Endothelial cell of umbilical vein (primary cell): ENCODE measurements around the gene PRKRIP1. TPM values are rescaled to one million over a fixed set of nuclear protein-coding genes. Genes with fewer than 3 reads are reported as not detected.
"Not testable (repeated sequence)": the region's sequence is repeated elsewhere in the genome, so short reads cannot be mapped to it uniquely, and the experiment has no call there.

Experiments used
- BruUV-seq: library from RNA; stranded (reverse); fragments of 400-500 nt; replicated peaks from 2 replicates; lab custom pipeline; 2021; lab: Mats Ljungman, UMichigan
- CTCF ChIA-PET: fragments of 300-600, 350-600 bp; sonication (Branson Sonifier 250); formaldehyde crosslinking; loops from one replicate; lab custom pipeline; 2021; ENCODE audit warnings: antibody characterized with exemption, inconsistent platforms; lab: Charles Lee
- POLR2A ChIA-PET: fragments of 300-600, 350-600 bp; sonication (Branson Sonifier 250); formaldehyde crosslinking; loops from one replicate; lab custom pipeline; 2021; ENCODE audit warnings: antibody characterized with exemption, inconsistent platforms; lab: Charles Lee
- DNase-seq: peaks from one replicate; pipeline ENCODE4 v3.0.0-alpha.2; 2011; ENCODE audit warnings: low read depth, low spot score
- FAIRE-seq: peaks from 2 replicates; lab custom pipeline; 2011; peaks lifted over from hg19 to GRCh38; lab: Jason Lieb, UNC
- H2AFZ ChIP-seq: 2 replicates; pipeline ENCODE4 v1.6.0; 2012; ENCODE audit warnings: low read depth, low read length, control low read depth, inconsistent platforms
- H3K27ac ChIP-seq: 2 replicates; pipeline ENCODE4 v1.5.1; 2011; ENCODE audit warnings: low read depth, mild to moderate bottlenecking, control low read depth, low read length, moderate library complexity; ENCODE audit not compliant: insufficient read depth
- H3K27me3 ChIP-seq, 2 experiments: 2 replicates each; pipeline versions ENCODE4 v1.6.0 to v1.6.1; 2011; ENCODE audit warnings: low read length in 2 of 2, mixed read lengths in 1 of 2; ENCODE audit not compliant: control insufficient read depth in 2 of 2, insufficient read depth in 2 of 2
- H3K36me3 ChIP-seq, 2 experiments: 2 replicates in 1 of 2; 3 replicates in 1 of 2; pipeline ENCODE4 v1.5.1; 2011; ENCODE audit warnings: low read length in 2 of 2, mild to moderate bottlenecking in 1 of 2, moderate library complexity in 1 of 2; ENCODE audit not compliant: control insufficient read depth in 2 of 2, insufficient read depth in 2 of 2; ENCODE audit errors: extremely low read depth in 1 of 2
- H3K4me1 ChIP-seq: 3 replicates; pipeline ENCODE4 v1.5.1; 2011; ENCODE audit warnings: mild to moderate bottlenecking, low read length; ENCODE audit not compliant: control insufficient read depth, insufficient read depth; ENCODE audit errors: extremely low read depth
- H3K4me2 ChIP-seq: 2 replicates; pipeline ENCODE4 v1.6.1; 2011; ENCODE audit warnings: low read length, control low read depth, mixed read lengths; ENCODE audit not compliant: insufficient read depth
- H3K4me3 ChIP-seq, 3 experiments: fragments of 200-600 bp in 1 of 3; sonication (generic), shearing (Covaris generic) in 1 of 3; replicated peaks in 1 of 3; 2 replicates each; pipeline ENCODE4 v1.5.1; 2011 to 2016; ENCODE audit warnings: control low read depth in 3 of 3, low read length in 3 of 3, mild to moderate bottlenecking in 2 of 3, inconsistent platforms in 1 of 3, low read depth in 1 of 3, moderate library complexity in 1 of 3; ENCODE audit not compliant: insufficient read depth in 1 of 3
- H3K79me2 ChIP-seq: 2 replicates; pipeline ENCODE4 v1.6.0; 2012; ENCODE audit warnings: low read length, inconsistent platforms; ENCODE audit not compliant: control insufficient read depth, insufficient read depth
- H3K9ac ChIP-seq: replicated peaks from 2 replicates; pipeline ENCODE3; 2011; ENCODE audit warnings: low read length, control low read depth; ENCODE audit not compliant: insufficient read depth; ENCODE audit errors: extremely low read depth
- H3K9me1 ChIP-seq: replicated peaks from 3 replicates; pipeline ENCODE4 v1.6.0; 2011; ENCODE audit warnings: mild to moderate bottlenecking, low read length; ENCODE audit not compliant: control insufficient read depth, insufficient read depth; ENCODE audit errors: extremely low read depth
- H3K9me3 ChIP-seq: replicated peaks from 2 replicates; pipeline ENCODE4 v1.5.1; 2012; ENCODE audit warnings: low read length, inconsistent platforms; ENCODE audit not compliant: control insufficient read depth, insufficient read depth
- H4K20me1 ChIP-seq: replicated peaks from 2 replicates; pipeline ENCODE3; 2011; ENCODE audit warnings: mild to moderate bottlenecking, low read length; ENCODE audit not compliant: control insufficient read depth, insufficient read depth; ENCODE audit errors: extremely low read depth
- dilution Hi-C: fragments of 300-500 bp; cut with MboI; formaldehyde crosslinking; loops from one replicate; pipeline ENCODE4 v1.15.0; 2019; ENCODE audit warnings: low sequenced_read_pairs; ENCODE audit not compliant: extremely low pct_ligation_motif_present
- intact Hi-C: fragments of 100-400 bp; cut with micrococcal nuclease; formaldehyde crosslinking; loops from one replicate; pipeline ENCODE4 v1.10.0; 2022
- polyA plus RNA-seq, 4 experiments: library from polyadenylated mRNA; depleted of rRNA in 3 of 4; stranded (reverse) in 3 of 4; unstranded in 1 of 4; fragments of >200 nt; gene quantifications; 2 replicates each; pipeline versions ENCODE4 v1.2.1 to v1.2.3, GENCODE V29; 2011 to 2012; ENCODE audit warnings: missing spikeins in 1 of 4
- total RNA-seq: library from RNA; stranded (reverse); gene quantifications from 2 replicates; pipeline ENCODE4 v1.2.3, GENCODE V29; 2021

The PRKRIP1 gene
- total and polyA plus RNA-seq, 2 donors (not counting 3 experiments of a cell fraction or from before 2014, with no cell fraction given), result 16.1 to 26.1 TPM

DNA sequence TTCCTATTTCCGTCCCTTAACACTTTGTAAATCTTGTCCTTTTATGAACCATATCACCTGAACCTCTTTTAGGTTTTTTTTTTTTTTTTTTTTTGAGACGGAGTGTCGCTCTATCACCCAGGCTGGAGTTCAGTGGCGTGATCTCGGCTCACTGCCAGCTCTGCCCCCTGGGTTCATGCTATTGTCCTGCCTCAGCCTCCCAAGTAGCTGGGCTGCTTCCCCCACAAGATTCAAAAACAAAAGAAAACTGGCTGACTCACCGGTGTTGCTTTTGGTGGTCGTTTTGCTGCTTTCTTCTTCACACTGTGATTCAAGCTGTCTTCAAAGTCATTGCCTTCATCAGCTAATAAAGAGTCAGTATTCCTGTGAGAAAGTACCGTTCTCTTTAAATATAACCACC lies 15.3 kb upstream of the PRKRIP1 start:
- POLR2A ChIA-PET, H3K4me3 ChIP-seq, intact Hi-C loops, CTCF ChIA-PET, H2AFZ ChIP-seq, H3K4me1 ChIP-seq, H3K27me3 ChIP-seq, H3K4me2 ChIP-seq, FAIRE-seq, H3K27ac ChIP-seq, dilution Hi-C loops, DNase-seq, H3K36me3 ChIP-seq, H3K79me2 ChIP-seq, H3K9ac ChIP-seq, H3K9me1 ChIP-seq, BruUV-seq, H4K20me1 ChIP-seq, H3K9me3 ChIP-seq: not testable (repeated sequence)

- CTCF ChIA-PET, H2AFZ ChIP-seq, H4K20me1 ChIP-seq, H3K9me1 ChIP-seq, H3K27ac ChIP-seq, BruUV-seq, intact Hi-C loops, DNase-seq, H3K79me2 ChIP-seq, H3K27me3 ChIP-seq, H3K4me3 ChIP-seq, H3K4me2 ChIP-seq, POLR2A ChIA-PET, H3K4me1 ChIP-seq, H3K9me3 ChIP-seq, H3K36me3 ChIP-seq, H3K9ac ChIP-seq, dilution Hi-C loops: not testable (repeated sequence)
- FAIRE-seq, result peak; percentile 57
These were observed 14.3 kb upstream of the PRKRIP1 start for GRCh38 chr7:102381696-102382425.
